ENCODE data around the gene PPP1R14C.

The PPP1R14C gene

DNA sequence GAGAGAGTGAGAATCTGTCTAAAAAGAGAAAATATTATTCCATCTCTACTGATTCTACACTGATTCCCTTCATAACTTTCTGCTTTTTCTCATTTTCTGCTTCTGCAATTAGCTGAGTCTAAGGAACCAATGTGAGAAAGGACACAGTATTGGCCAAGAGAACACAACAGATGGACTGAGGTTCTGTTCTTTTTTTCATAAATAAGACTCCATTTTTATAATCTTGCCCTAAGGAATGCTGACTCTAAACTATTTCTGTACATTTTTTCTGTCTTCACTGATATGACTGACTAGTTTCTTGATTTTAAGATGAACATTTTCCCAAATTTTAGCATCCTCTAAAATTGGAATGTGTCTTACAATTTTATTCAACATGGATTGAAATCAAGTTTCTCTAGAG is 138.9 kb downstream of the PPP1R14C start:
- TF ChIP-seq ZNF565 (CRISPR knock-in tag; conservative IDR thresholded peaks at IDR 0.05; ENCODE audit: low read depth): no peak
- TF ChIP-seq, protein P1, sequence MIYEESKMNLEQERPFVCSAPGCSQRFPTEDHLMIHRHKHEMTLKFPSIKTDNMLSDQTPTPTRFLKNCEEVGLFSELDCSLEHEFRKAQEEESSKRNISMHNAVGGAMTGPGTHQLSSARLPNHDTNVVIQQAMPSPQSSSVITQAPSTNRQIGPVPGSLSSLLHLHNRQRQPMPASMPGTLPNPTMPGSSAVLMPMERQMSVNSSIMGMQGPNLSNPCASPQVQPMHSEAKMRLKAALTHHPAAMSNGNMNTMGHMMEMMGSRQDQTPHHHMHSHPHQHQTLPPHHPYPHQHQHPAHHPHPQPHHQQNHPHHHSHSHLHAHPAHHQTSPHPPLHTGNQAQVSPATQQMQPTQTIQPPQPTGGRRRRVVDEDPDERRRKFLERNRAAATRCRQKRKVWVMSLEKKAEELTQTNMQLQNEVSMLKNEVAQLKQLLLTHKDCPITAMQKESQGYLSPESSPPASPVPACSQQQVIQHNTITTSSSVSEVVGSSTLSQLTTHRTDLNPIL (CRISPR knock-in tag; IDR thresholded peaks at IDR 0.05; ENCODE audit: low read depth): no peak
- TF ChIP-seq, protein P2, sequence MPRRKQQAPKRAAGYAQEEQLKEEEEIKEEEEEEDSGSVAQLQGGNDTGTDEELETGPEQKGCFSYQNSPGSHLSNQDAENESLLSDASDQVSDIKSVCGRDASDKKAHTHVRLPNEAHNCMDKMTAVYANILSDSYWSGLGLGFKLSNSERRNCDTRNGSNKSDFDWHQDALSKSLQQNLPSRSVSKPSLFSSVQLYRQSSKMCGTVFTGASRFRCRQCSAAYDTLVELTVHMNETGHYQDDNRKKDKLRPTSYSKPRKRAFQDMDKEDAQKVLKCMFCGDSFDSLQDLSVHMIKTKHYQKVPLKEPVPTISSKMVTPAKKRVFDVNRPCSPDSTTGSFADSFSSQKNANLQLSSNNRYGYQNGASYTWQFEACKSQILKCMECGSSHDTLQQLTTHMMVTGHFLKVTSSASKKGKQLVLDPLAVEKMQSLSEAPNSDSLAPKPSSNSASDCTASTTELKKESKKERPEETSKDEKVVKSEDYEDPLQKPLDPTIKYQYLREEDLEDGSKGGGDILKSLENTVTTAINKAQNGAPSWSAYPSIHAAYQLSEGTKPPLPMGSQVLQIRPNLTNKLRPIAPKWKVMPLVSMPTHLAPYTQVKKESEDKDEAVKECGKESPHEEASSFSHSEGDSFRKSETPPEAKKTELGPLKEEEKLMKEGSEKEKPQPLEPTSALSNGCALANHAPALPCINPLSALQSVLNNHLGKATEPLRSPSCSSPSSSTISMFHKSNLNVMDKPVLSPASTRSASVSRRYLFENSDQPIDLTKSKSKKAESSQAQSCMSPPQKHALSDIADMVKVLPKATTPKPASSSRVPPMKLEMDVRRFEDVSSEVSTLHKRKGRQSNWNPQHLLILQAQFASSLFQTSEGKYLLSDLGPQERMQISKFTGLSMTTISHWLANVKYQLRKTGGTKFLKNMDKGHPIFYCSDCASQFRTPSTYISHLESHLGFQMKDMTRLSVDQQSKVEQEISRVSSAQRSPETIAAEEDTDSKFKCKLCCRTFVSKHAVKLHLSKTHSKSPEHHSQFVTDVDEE (CRISPR knock-in tag; IDR thresholded peaks at IDR 0.05): no peak
- no peak for TF ChIP-seq TCF4 (CRISPR knock-in tag; IDR thresholded peaks at IDR 0.05; ENCODE audit: borderline replicate concordance)
- TF ChIP-seq PPARA (CRISPR knock-in tag; IDR thresholded peaks at IDR 0.05; ENCODE audit: borderline replicate concordance): no peak
- TF ChIP-seq BACH2 (CRISPR knock-in tag; IDR thresholded peaks at IDR 0.05; ENCODE audit: borderline replicate concordance): no peak
- TF ChIP-seq CSDC2 (CRISPR knock-in tag; IDR thresholded peaks at IDR 0.05): no peak
- TF ChIP-seq SNAI2 (CRISPR knock-in tag; IDR thresholded peaks at IDR 0.05): no peak
- TF ChIP-seq ESRRG (CRISPR knock-in tag; IDR thresholded peaks at IDR 0.05): no peak
- TF ChIP-seq ZFP30 (CRISPR knock-in tag; IDR thresholded peaks at IDR 0.05): no peak

DNA sequence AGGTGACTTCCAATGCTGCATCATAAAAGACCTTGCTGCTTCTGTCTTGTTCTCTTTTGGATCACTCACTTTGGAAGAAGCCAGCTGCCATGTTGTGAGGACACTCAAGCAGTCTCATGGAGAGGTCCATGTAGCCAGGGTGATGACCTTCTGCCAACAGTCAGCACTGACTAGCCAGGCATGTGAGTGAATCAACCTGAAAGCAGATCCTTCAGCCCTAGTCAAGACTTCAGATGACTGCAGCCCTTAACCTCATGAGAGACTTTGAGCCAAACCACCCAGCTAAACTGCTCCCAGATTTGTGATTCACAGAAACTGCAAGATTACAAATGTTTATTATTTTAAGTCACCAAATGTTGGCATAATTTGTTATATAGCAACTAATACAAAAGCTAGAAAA is 140.0 kb downstream of the PPP1R14C start:
- TF ChIP-seq, protein P3, sequence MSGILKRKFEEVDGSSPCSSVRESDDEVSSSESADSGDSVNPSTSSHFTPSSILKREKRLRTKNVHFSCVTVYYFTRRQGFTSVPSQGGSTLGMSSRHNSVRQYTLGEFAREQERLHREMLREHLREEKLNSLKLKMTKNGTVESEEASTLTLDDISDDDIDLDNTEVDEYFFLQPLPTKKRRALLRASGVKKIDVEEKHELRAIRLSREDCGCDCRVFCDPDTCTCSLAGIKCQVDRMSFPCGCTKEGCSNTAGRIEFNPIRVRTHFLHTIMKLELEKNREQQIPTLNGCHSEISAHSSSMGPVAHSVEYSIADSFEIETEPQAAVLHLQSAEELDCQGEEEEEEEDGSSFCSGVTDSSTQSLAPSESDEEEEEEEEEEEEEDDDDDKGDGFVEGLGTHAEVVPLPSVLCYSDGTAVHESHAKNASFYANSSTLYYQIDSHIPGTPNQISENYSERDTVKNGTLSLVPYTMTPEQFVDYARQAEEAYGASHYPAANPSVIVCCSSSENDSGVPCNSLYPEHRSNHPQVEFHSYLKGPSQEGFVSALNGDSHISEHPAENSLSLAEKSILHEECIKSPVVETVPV (CRISPR knock-in tag; IDR thresholded peaks at IDR 0.05): no peak
- TF ChIP-seq OSR1 (CRISPR knock-in tag; IDR thresholded peaks at IDR 0.05) (no peak), ZNF70 (CRISPR knock-in tag; IDR thresholded peaks at IDR 0.05) (no peak), ZNF8 (CRISPR knock-in tag; IDR thresholded peaks at IDR 0.05) (no peak), PPARA (CRISPR knock-in tag; IDR thresholded peaks at IDR 0.05; ENCODE audit: borderline replicate concordance) (no peak), SNAI2 (CRISPR knock-in tag; IDR thresholded peaks at IDR 0.05) (no peak), BACH2 (CRISPR knock-in tag; IDR thresholded peaks at IDR 0.05; ENCODE audit: borderline replicate concordance) (no peak), ESRRG (CRISPR knock-in tag; IDR thresholded peaks at IDR 0.05) (no peak), ARNTL (CRISPR knock-in tag; IDR thresholded peaks at IDR 0.05; ENCODE audit: borderline replicate concordance, low read depth) (no peak), RARB (CRISPR knock-in tag; IDR thresholded peaks at IDR 0.05) (no peak), ISL1 (CRISPR knock-in tag; IDR thresholded peaks at IDR 0.05) (no peak)
- TF ChIP-seq, protein P1 (CRISPR knock-in tag; IDR thresholded peaks at IDR 0.05; ENCODE audit: low read depth): no peak
- TF ChIP-seq, protein P4, sequence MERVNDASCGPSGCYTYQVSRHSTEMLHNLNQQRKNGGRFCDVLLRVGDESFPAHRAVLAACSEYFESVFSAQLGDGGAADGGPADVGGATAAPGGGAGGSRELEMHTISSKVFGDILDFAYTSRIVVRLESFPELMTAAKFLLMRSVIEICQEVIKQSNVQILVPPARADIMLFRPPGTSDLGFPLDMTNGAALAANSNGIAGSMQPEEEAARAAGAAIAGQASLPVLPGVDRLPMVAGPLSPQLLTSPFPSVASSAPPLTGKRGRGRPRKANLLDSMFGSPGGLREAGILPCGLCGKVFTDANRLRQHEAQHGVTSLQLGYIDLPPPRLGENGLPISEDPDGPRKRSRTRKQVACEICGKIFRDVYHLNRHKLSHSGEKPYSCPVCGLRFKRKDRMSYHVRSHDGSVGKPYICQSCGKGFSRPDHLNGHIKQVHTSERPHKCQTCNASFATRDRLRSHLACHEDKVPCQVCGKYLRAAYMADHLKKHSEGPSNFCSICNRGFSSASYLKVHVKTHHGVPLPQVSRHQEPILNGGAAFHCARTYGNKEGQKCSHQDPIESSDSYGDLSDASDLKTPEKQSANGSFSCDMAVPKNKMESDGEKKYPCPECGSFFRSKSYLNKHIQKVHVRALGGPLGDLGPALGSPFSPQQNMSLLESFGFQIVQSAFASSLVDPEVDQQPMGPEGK (CRISPR knock-in tag; IDR thresholded peaks at IDR 0.05; ENCODE audit: borderline replicate concordance): no peak
- no peak for ATAC-seq

More for the DNA sequence above, 138.9 kb downstream of the PPP1R14C start:
- no peak for ATAC-seq

DNA sequence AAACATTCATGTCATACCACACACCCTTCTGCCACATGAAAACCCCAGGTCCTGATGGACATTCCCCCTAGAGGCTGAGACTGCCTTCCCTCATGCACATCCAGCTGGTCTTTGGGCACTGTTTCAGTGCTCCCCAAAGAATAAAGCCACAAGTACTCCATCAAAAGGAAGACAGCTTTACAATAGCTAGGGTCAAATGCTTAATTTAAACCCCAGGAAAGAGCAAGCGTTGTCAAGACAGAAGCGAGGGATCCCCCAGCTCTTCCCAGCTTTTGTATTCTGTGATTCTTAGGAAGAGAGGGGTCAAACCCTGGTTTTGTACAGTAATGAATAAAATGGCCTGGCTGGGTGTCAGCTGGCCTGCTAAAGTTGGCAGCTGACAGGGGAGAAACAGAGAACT is 143.6 kb downstream of the PPP1R14C start:
- TF ChIP-seq OSR1 (CRISPR knock-in tag; IDR thresholded peaks at IDR 0.05) (no peak), ZFP3 (CRISPR knock-in tag; IDR thresholded peaks at IDR 0.05) (no peak), ZC3H10 (CRISPR knock-in tag; IDR thresholded peaks at IDR 0.05) (no peak)
- no peak for ATAC-seq

DNA sequence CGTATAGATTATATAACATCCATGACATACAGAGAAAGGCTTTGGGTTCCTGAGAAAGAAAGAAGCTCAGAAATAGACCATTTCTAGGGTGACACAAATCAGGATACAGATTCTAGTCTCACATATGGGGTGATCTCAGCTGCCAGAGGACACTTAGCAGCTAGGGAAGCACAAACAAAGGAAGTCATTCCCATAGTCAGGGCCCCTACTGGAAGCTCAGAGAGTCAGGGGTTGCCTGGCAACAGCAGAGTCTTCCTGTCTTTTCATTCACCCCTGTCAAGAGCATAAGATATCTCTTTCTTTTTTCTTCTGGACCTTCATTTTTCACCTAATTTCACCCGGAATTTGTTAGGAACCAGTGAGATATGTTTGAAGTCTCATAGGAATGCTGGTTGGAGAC is 144.1 kb downstream of the PPP1R14C start:
- no peak for ATAC-seq
- TF ChIP-seq ISL1 (CRISPR knock-in tag; IDR thresholded peaks at IDR 0.05): no peak
- TF ChIP-seq, protein P2 (CRISPR knock-in tag; IDR thresholded peaks at IDR 0.05): no peak
- TF ChIP-seq, protein P5, sequence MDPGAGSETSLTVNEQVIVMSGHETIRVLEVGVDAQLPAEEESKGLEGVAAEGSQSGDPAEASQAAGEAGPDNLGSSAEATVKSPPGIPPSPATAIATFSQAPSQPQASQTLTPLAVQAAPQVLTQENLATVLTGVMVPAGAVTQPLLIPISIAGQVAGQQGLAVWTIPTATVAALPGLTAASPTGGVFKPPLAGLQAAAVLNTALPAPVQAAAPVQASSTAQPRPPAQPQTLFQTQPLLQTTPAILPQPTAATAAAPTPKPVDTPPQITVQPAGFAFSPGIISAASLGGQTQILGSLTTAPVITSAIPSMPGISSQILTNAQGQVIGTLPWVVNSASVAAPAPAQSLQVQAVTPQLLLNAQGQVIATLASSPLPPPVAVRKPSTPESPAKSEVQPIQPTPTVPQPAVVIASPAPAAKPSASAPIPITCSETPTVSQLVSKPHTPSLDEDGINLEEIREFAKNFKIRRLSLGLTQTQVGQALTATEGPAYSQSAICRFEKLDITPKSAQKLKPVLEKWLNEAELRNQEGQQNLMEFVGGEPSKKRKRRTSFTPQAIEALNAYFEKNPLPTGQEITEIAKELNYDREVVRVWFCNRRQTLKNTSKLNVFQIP (CRISPR knock-in tag; IDR thresholded peaks at IDR 0.05; ENCODE audit: borderline replicate concordance, low read depth): no peak
- no peak for TF ChIP-seq GLIS3 (CRISPR knock-in tag; IDR thresholded peaks at IDR 0.05)
- TF ChIP-seq TOX (CRISPR knock-in tag; IDR thresholded peaks at IDR 0.05; ENCODE audit: borderline replicate concordance): no peak
- TF ChIP-seq SNAI2 (CRISPR knock-in tag; IDR thresholded peaks at IDR 0.05): no peak
- no peak for TF ChIP-seq PPARA (CRISPR knock-in tag; IDR thresholded peaks at IDR 0.05; ENCODE audit: borderline replicate concordance)
